HG03025 (cell line): Measurements from ENCODE around the gene PIWIL4.
"Not testable (repeated sequence)": the region's sequence is repeated elsewhere in the genome, so short reads cannot be mapped to it uniquely, and the experiment has no call there.

Source experiments
- ATAC-seq: cut with Tn5 transposase; IDR thresholded peaks from one replicate; pipeline ENCODE4 v1.9.1; 2021; ENCODE audit warnings: mild to moderate bottlenecking, moderate library complexity; ENCODE audit not compliant: unreplicated experiment, low FRiP score

The PIWIL4 gene

GRCh38 chr11:94546162-94546470 is 21.1 kb upstream of the PIWIL4 start:
- ATAC-seq, result no peak

- ATAC-seq, result no peak
Measured at GRCh38 chr11:94546886-94547285, 20.3 kb upstream of the PIWIL4 start.

- ATAC-seq, result no peak
Measured at GRCh38 chr11:94549146-94549545, 18.0 kb upstream of the PIWIL4 start.

- ATAC-seq, result no peak
Measured at GRCh38 chr11:94550513-94550912, 16.7 kb upstream of the PIWIL4 start.

DNA sequence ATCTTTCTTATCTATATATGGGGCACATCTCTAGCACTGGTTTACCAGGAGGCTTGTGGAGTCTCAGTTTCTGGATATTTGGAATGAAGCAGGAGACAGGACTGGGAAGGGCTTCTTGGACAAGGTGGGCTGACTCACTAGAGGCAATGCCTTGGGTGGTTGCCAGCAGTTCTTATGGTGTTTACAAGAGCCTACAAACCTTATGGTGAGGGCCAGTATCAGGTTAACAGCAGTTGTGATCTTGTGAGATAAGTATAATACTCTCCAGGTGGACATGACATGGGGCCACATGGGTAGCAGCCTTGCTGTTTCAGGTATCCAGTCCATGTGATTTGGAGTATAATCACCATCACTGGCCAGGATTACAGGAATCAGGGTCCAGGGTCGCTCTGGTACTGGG is 13.2 kb upstream of the PIWIL4 start:
- no peak for ATAC-seq

DNA sequence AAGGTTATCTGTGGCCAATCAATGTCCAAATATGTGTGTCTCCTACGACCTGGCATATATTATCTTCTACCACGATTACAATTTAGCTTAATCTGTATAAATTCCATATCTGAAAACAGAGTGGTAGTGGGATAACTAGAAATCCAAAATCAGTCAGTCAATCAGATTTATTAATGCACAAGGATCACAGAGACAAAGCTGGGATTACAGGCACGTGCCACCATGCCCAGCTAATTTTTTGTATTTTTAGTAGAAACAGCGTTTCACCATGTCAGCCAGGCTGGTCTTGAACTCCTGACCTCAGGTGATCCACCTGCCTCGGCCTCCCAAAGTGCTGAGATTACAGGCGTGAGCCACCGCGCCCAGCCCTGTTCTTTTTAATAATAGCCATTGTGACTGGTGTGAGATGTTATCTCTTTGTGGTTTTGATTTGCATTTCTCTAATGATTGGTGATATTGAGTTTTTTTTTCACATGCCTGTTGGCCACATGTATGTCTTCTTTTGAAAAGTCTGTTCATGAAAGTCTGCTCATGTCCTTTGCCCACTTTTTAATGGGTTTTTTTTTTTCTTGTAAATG is 11.3 kb upstream of the PIWIL4 start:
- ATAC-seq, result not testable (repeated sequence)

GRCh38 chr11:94557421-94557820 is 9.7 kb upstream of the PIWIL4 start:
- no peak for ATAC-seq

- ATAC-seq, result no peak
Measured at GRCh38 chr11:94557992-94558391, 9.2 kb upstream of the PIWIL4 start.

DNA sequence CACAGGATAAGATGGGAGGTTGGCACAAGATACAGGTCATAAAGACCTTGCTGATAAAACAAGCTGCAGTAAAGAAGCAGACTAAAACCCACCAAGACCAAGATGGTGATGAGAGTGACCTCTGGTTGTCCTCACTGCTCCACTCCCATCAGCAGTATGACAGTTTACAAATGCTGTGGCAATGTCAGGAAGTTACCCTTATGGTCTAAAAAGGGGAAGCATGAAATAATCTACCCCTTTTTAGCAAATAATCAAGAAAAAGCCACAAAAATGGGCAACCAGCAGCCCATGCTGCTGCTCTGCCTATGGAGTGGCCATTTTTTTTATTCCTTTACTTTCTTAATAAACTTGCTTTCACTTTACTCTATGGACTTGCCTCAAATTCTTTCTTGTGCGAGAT is 8.7 kb upstream of the PIWIL4 start:
- ATAC-seq, result no peak

- ATAC-seq, result no peak
Measured at GRCh38 chr11:94558932-94559331, 8.2 kb upstream of the PIWIL4 start.

GRCh38 chr11:94559361-94559760 is 7.8 kb upstream of the PIWIL4 start:
- ATAC-seq, result no peak

GRCh38 chr11:94560834-94561233 is 6.3 kb upstream of the PIWIL4 start:
- no peak for ATAC-seq

GRCh38 chr11:94563176-94563847 is 3.9 kb upstream of the PIWIL4 start:
- ATAC-seq, result no peak

- ATAC-seq, result no peak
Measured at GRCh38 chr11:94563848-94564467, 3.2 kb upstream of the PIWIL4 start.

- no peak for ATAC-seq
Measured at GRCh38 chr11:94568200-94568599, 1.0 kb downstream of the PIWIL4 start.

DNA sequence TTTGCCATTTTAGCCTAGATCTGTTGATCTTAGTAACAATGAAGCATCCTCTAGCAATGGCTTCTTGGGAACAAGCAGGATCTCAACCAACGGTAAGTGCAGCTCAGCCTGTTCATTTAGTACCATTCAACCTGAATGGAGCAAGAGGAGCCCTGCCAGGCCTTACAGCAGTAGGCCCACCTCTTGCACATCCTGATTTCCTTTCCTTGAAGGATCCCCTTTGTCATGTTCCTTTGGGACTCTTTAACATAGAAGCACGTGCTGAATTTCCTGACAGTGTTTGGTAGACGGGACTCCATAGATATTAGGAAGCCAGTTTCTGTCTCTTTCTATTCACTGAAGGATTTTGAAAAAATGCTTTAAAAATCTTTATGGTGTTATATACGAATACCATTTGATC is 1.5 kb downstream of the PIWIL4 start:
- ATAC-seq, result no peak

- not testable (repeated sequence) for ATAC-seq
Measured at GRCh38 chr11:94572975-94573374, 5.8 kb downstream of the PIWIL4 start.

DNA sequence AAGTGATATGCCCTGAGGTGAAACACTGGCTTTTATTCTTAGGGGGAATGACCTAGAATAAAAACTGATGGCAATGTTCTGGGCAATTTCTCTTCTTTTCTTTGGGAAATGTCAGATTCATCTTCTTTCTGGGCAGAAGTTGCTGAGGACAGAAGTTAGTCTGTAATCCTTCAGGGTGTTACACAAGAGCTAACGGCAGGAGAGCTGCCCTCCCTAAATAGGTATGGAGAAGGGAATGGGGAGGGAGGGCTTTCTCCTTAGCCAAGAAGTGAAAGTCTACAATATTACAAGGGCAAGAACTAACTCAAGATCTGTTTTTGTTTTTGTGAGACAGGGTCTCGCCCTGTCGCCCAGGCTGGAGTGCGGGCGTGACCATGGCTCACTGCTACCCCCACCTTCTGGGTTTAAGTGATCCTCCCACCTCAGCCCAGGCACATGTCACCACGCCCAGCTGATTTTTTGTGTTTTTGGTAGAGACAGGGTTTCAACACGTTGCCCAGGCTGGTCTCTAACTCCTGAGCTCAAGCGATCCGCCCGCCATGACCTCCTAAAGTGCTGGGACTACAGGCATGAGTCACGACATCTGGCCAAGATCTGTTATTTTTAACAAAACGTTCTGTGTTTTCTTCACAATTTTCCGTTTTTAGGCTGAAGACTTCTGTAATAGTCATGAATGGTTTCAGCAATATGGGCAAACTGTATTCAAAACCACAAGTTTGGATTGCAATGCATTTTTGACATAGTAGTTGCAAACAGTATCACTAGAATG is 7.2 kb downstream of the PIWIL4 start:
- ATAC-seq, result no peak

DNA sequence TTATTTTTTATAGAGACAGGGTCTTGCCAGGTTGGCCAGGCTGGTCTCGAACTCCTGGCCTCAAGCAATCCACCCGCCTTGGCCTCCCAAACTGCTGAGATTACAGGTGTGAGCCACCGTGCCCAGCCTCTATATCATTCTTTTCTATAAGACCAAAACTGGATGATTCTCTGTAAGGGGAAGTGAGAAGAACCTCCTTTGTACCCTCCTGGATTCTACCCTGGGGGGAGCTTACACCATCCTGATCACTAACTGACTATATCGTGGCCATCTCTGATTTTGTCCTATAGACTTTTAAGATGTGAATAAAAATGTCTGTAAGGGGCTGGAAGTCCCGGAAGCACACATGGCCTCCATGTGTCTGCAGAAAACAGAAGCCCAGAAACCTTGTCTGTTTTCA is 9.1 kb downstream of the PIWIL4 start:
- no peak for ATAC-seq

DNA sequence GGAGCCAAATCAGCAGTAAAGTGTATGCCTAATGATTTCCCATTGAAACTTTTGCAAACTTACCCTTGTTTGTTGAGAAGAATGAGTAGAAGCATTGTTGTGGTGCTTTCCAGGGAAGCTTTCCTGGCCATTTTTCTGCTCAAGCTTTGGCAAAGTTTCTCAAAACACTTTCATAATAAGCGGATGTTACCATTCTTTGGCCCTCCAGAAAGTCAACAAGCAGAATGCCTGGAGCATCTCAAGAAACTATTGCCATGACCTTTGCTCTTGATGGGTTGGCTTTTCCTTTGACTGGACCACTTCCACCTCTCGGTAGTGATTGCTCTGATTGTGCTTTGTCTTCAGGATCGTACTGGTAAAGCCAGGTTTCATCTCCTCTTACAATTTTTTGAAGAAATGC is 10.7 kb downstream of the PIWIL4 start:
- no peak for ATAC-seq

DNA sequence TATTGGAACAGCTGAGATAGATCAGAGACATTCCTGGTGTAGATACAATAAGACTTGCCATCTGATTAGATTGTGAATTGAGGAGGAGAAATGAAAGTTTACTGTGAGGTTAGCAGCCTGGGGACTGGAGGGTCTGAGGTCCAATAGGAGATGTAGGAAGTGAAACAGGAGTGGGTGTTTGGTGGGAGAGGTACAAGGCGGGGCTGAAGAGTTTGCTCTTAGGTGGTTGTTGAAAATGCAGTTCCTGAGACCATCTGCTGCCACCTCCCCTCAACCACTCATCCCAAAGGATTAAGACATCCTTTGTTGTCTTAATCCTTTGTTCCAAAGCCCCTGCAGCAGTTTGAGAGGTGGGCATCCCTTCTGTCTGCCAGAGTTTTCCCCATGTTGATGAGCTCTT is 14.8 kb downstream of the PIWIL4 start:
- ATAC-seq, result no peak
